ENCODE data around the gene EPHB4. TPM values are rescaled to one million over a fixed set of nuclear protein-coding genes. Genes with fewer than 3 reads are reported as not detected.

EPHB4 gene
- total and polyA plus RNA-seq, 2 of the 8 experiments (the other 6 are each of a cell fraction or from before 2014, with no cell fraction given): 85.0 to 113 TPM

- Histone ChIP-seq H3K9ac (replicated peaks in 1 of 4; ENCODE audit: extremely low read depth in 1 of 4, low read depth in 3 of 4, low read length in 3 of 4) (no peak overlapping the region), H3K4me3 (ENCODE audit: extremely low read depth in 1 of 4, insufficient read depth in 2 of 4, low read depth in 3 of 4, low read length in 4 of 4) (no peak overlapping the region), H2BK15ac (ENCODE audit: low read length) (no peak overlapping the region), H2AK5ac (ENCODE audit: low read depth, low read length) (no peak overlapping the region), H2BK120ac (replicated peaks; ENCODE audit: low read depth, low read length) (no peak overlapping the region), H3K9me3 (ENCODE audit: insufficient read depth in 2 of 2, low read depth in 1 of 2, low read length in 1 of 2) (no peaks in the 10 kb centered on the region), H3K79me2 (ENCODE audit: control insufficient read depth in 1 of 2, insufficient read depth in 2 of 2, low read length in 2 of 2) (no peaks in the 10 kb centered on the region), H3K79me1 (ENCODE audit: low read depth, low read length) (no peaks in the 10 kb centered on the region; the same call in 1 of the 2 replicates), H3K4me2 (ENCODE audit: insufficient read depth in 1 of 2, low read depth in 2 of 2, low read length in 2 of 2) (no peak overlapping the region), H3K23me2 (ENCODE audit: low read depth, low read length) (no peaks in the 10 kb centered on the region), H4K91ac (replicated peaks; ENCODE audit: insufficient read length, low read length) (no peak overlapping the region), H3K56ac (replicated peaks; ENCODE audit: insufficient read length, low read depth, low read length) (no peak overlapping the region), H3K23ac (ENCODE audit: insufficient read length) (no peak overlapping the region), H3K4ac (replicated peaks; ENCODE audit: insufficient read length, low read depth, low read length) (no peak overlapping the region), H2BK12ac (ENCODE audit: low read depth, low read length) (no peak overlapping the region), H3K27me3 (replicated peaks in 1 of 4; ENCODE audit: control insufficient read depth in 3 of 4, extremely low read depth in 1 of 4, insufficient read depth in 3 of 4, low read length in 3 of 4) (no peaks in the 10 kb centered on the region), H4K20me1 (replicated peaks in 1 of 2; ENCODE audit: control insufficient read depth in 1 of 2, insufficient read depth in 2 of 2, low read length in 2 of 2) (peaks cover 5 to 7% of the 10 kb centered on the region in 2 experiments), H3K27ac (ENCODE audit: low read depth, low read length) (no peak overlapping the region), H2BK20ac (ENCODE audit: low read length) (no peak overlapping the region), H3K18ac (ENCODE audit: extremely low read depth, low read length) (no peak overlapping the region), H3K14ac (ENCODE audit: insufficient read length) (no peak overlapping the region), H2AFZ (ENCODE audit: low read length) (no peak overlapping the region), H2BK5ac (ENCODE audit: low read depth, low read length) (no peak overlapping the region), H4K8ac (ENCODE audit: extremely low read depth, insufficient read depth, low read length) (no peak overlapping the region), H3K36me3 (ENCODE audit: control insufficient read depth in 2 of 4, insufficient read depth in 4 of 4, low read length in 3 of 4) (peaks cover 42 to 93% (median 68%) of the 10 kb centered on the region in 4 experiments), H3K4me1 (replicated peaks in 1 of 4; ENCODE audit: control insufficient read depth in 3 of 4, insufficient read depth in 4 of 4, low read length in 3 of 4) (peaks cover 0 to 2% (median under 1%) of the 10 kb centered on the region in 4 experiments; a peak in 4 of 7 replicates), H4K5ac (ENCODE audit: insufficient read length, low read depth, low read length) (no peak overlapping the region)
- ChIA-PET CTCF (ENCODE audit: partially characterized antibody) (interaction anchor here (2.3 to 13.2 kb wide), 3 partner anchors 9 to 45 kb away, joined by 9 to 215 read pairs (median 12); partner anchors contain the start of gene SLC12A9), POLR2A (ENCODE audit: partially characterized antibody) (interaction anchor here (1.0 to 2.2 kb wide), 5 partner anchors 12 to 19 kb away, joined by 3 to 8 read pairs (median 4); partner anchors contain the start of gene EPHB4)
- FAIRE-seq (no peak), DNase-seq (ENCODE audit: low read depth in 1 of 2, low spot score in 2 of 2) (no peak)
- WGBS, 2 experiments (ENCODE audit: extremely low coverage in 1 of 2, insufficient coverage in 1 of 2, insufficient read length in 1 of 2, insufficient replicate concordance in 2 of 2, low coverage in 1 of 2, low lambda C conversion rate in 2 of 2, missing lambda C conversion rate in 1 of 2): 96% methylated on average over 5 of the region's 5 CpGs; no CpG with 5 or more reads in 1 of the 2 experiments
- TF ChIP-seq TAF1 (IDR thresholded peaks at IDR 0.05; ENCODE audit: low read depth, low read length) (no peak), SUZ12 (IDR thresholded peaks at IDR 0.05; ENCODE audit: low read length) (no peak)
Measured at GRCh38 chr7:100808354-100808875, 18.9 kb downstream of the EPHB4 start.

All from H1 (cell line).